Activated CD4-positive, alpha-beta T cell treated with anti-CD3 and anti-CD28 coated beads, Interleukin-2, Interleukin-6, amounts not matched to agents 100 ng/mL and 50 ng/mL, durations not matched to agents 16 hours and 8 hours (primary cell): ENCODE results near the gene ASIC5.

Experiments
- DNase-seq: peaks from one replicate; pipeline ENCODE4 v3.0.0-alpha.2; 2020

The ASIC5 gene

GRCh38 chr4:155878611-155879010 is 12.5 kb upstream of the ASIC5 start:
- no peak for DNase-seq

GRCh38 chr4:155877971-155878370 is 11.9 kb upstream of the ASIC5 start:
- no peak for DNase-seq

- no peak for DNase-seq
Measured at GRCh38 chr4:155875878-155876277, 9.8 kb upstream of the ASIC5 start.

GRCh38 chr4:155855897-155856296 is 10.2 kb downstream of the ASIC5 start:
- no peak for DNase-seq

- no peak for DNase-seq
Measured at GRCh38 chr4:155854582-155855226, 11.4 kb downstream of the ASIC5 start.

- no peak for DNase-seq
Measured at GRCh38 chr4:155853189-155853588, 12.9 kb downstream of the ASIC5 start.

- no peak for DNase-seq
Measured at GRCh38 chr4:155849042-155849441, 17.0 kb downstream of the ASIC5 start.

- DNase-seq, result no peak
Measured at GRCh38 chr4:155846929-155847328, 19.1 kb downstream of the ASIC5 start.

- DNase-seq, result no peak
Measured at GRCh38 chr4:155842080-155842479, 24.0 kb downstream of the ASIC5 start.

- DNase-seq, result no peak
Measured at GRCh38 chr4:155837203-155837796, 28.8 kb downstream of the ASIC5 start.

- DNase-seq, result no peak
Measured at GRCh38 chr4:155832664-155833063, 33.4 kb downstream of the ASIC5 start.

- DNase-seq, result no peak
Measured at GRCh38 chr4:155828628-155829027, 37.4 kb downstream of the ASIC5 start.

GRCh38 chr4:155822572-155822971 is 43.5 kb downstream of the ASIC5 start:
- no peak for DNase-seq

- DNase-seq, result no peak
Measured at GRCh38 chr4:155820887-155821518, 45.1 kb downstream of the ASIC5 start.

- no peak for DNase-seq
Measured at GRCh38 chr4:155819066-155819465, 47.0 kb downstream of the ASIC5 start.

- no peak for DNase-seq
Measured at GRCh38 chr4:155818639-155819038, 47.4 kb downstream of the ASIC5 start.

- DNase-seq, result no peak
Measured at GRCh38 chr4:155811083-155811482, 55.0 kb downstream of the ASIC5 start.

GRCh38 chr4:155809835-155810234 is 56.2 kb downstream of the ASIC5 start:
- peak; percentile 62 for DNase-seq

GRCh38 chr4:155807021-155807420 is 59.1 kb downstream of the ASIC5 start:
- DNase-seq, result no peak

GRCh38 chr4:155805016-155805415 is 61.1 kb downstream of the ASIC5 start:
- no peak for DNase-seq

GRCh38 chr4:155802190-155802959 is 63.7 kb downstream of the ASIC5 start:
- no peak for DNase-seq

GRCh38 chr4:155800685-155801343 is 65.3 kb downstream of the ASIC5 start:
- no peak for DNase-seq

GRCh38 chr4:155799794-155800123 is 66.3 kb downstream of the ASIC5 start:
- DNase-seq, result no peak
